Activated effector memory CD4-positive, alpha-beta T cell treated with Interleukin-2 at 50 U/mL for 16 hours (primary cell): ENCODE data around the gene C22orf15.

ENCODE experiments used
- DNase-seq: peaks from one replicate; pipeline ENCODE4 v3.0.0-alpha.2; 2020

The C22orf15 gene

DNA sequence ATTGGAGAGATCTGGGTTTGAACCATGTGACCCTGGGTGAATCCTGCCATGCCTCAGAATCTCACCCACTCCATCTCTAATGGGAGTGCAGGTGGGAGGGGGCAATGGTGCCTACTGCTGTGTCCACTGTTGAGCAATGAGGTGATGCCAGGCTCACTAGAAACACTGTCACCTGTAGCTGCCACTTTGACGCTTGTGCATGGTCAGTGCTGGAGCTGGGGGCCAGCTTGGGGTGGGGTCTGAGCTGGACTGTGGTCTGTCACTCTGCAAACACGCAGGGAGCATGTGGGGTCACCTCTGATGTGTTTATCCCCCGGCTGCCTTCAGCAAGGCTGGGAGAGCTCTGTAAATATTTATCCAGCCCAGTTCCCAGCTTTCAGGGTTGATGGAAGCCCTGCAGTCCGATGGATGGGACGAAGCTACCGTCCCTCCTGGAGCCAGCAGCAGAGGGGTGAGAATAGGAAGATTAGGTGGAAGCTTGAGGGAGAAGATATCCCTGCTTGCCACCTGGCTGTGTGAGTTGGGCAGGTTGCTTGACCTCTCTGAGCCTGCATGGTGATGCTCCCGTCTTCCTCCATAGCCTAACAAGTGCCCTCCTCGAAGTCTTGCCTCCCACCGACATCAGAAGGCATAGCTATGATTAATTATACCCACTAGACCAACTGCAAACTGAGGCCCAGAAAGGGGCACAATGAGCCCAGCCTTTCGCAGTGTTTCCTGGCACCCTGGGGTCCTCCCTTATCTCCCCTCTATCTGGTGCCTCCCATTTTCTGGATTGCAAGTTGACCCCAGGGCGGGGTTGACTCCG, 11.5 kb downstream of the C22orf15 start:
- DNase-seq = no peak

DNA sequence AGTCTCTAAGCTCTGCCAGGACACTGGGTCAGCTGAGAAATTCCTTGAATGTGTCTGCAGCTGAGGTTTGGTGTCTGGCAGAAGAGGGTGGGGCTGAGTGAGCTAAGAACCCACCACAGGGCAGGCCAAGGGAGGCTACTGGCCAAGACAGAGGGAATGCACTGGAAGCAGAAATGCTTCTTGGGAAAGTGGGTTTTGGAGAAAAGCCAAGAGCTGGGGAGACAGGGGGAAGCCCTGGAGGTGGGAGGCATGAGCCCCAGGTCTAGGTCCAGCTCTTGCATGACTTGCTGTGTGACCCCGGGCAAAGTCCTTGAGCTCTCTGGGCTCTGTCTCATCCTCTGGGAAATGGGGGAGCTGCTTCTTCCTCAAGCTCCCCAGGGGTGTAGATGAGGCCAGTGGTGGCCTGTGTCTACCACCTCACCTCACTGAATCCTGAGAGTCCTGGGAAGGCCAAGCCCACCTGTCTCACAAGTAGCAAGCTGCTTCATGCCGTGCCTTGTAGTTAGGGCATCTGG, 12.2 kb downstream of the C22orf15 start:
- DNase-seq = no peak

DNA sequence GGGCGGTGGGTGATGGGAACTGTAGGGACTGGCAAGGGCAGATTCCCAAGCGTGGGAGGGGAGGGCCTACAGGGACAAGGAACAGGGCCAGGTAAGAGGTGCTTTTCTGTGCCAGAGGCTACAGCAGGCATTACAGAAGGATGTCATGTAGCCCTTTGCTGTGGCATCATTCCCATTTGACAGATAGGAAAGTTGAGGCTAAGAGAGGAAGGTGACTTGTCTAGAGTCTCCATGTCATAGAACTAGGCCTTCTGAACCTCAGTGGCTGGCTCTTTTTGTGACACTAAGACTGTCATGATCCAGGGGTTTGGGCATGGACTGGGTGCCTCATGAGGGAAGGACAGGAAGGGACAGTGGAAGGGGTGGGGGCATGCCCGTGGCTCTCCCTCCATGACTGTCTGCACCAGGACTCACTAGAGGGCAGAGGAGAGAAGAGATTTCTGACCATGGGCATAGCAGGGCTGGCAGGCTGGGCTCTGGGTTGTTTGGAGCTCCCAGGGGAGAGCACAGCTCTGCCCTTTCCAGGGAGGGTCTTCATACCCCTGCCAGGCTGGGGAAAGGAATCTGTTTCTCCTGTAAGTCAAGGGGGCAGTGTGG, 13.1 kb downstream of the C22orf15 start:
- no peak for DNase-seq

DNA sequence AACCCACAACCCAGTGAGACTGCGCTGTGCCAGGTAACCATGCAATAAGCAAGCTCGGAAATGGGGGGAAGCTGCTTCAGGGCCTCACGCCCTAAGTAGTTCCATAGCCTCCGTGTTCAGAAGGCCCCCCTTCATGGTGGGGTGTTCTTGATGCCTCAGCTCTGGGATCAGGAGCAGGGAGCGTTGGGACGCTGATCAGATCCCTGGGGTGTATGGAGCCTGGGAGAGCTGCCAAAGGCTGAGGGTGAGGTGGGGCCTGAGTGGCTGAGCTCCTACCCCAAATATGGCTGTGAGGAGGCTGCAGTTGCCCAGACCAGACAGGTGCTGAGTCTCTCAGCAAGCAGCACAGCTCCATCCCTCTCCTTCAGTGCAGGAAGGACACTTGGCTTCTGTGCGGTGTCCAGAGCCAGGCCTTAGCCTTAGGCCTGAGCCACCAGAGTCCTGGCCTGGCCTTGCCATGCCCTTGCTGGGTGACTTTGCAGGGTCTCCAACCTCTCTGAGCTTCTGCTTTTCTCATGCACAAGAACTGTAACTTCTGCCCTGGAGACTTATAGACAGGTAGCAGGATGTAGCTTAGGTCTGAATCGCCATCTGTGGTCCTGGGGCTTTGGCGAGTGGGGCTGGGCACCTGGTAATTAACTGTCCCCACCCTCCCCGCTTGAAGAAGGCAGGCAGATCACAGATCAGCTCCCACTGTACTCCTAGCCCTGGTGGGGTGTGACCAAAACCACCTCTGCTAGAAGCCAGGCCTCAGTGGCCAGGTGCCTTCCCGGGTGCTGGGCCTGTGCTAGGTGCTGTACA, 15.2 kb downstream of the C22orf15 start:
- DNase-seq = no peak

DNA sequence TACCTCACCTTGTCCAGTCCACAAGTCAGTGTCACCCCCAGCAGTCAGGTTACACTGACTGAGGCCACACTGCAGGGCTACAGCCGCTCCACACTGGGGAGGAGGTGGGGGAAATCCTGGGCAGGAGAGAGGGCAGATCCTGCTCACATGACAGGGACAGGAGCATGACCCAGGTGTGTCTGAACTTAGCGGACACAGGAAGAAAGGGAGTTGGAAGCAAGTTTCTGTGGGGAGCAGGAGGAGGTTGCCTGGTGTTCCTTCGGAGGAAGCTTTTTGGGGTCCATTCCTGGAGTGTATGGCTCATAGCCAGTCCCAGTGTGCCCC, 15.7 kb downstream of the C22orf15 start:
- DNase-seq = no peak

DNA sequence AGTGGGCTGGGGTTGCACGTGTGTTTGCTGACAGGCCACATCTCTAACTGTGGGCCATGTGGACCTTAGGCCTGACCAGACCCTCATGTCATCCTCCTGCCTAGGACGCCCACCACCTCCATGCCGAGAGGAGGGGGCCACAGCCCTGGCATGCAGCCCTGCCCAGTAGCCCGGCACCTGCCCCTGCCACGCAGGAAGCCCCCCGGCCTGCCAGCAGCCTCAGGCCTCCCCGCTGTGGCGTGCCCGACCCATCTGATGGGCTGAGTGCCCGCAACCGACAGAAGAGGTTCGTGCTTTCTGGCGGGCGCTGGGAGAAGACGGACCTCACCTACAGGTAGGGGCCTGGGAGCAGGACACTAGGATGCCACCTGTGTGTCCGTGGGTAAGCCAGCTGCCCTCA, 16.3 kb downstream of the C22orf15 start:
- DNase-seq = no peak

DNA sequence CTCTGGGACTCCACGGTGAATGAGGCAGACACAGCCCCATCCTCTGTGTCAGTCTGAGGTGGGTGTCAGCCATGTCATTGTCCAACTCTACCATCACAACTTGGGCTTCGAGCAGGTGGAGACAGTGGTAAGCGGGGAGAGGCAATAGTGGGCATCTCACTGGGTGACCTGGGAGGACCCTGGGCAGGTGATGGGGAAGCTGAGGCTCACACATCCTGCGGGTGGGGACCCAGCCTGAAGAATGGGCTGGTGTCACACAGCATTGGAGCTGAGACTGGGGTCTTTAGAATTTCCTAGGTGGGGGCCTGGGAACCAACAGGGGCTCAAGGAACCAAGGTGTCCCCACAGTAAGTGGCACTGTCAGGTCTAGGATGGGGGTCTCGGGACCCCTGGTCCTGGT, 16.9 kb downstream of the C22orf15 start:
- DNase-seq = no peak

DNA sequence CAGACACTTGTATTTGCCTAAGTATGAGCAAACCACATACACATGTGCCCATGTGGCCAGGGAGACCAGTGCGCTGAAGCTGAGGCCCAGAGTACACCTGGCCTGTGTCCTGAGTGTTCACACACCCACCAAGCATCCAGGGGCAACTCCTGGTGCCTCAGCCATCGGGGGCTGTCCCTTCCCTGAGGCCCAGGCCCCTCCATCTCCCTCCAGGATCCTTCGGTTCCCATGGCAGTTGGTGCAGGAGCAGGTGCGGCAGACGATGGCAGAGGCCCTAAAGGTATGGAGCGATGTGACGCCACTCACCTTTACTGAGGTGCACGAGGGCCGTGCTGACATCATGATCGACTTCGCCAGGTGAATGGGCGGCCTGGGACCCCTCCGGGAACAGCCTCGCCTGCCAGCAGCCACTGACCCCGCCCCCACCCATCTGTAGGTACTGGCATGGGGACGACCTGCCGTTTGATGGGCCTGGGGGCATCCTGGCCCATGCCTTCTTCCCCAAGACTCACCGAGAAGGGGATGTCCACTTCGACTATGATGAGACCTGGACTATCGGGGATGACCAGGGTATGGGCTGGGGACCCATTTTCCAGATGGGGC, 17.5 kb downstream of the C22orf15 start:
- DNase-seq = no peak

DNA sequence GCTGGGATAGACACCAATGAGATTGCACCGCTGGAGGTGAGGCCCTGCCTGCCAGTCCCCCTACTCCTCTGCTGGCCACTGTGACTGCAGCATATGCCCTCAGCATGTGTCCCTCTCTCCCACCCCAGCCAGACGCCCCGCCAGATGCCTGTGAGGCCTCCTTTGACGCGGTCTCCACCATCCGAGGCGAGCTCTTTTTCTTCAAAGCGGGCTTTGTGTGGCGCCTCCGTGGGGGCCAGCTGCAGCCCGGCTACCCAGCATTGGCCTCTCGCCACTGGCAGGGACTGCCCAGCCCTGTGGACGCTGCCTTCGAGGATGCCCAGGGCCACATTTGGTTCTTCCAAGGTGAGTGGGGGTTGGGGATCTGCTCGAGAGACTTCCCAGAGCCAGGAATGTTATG, 18.3 kb downstream of the C22orf15 start:
- no peak for DNase-seq

DNA sequence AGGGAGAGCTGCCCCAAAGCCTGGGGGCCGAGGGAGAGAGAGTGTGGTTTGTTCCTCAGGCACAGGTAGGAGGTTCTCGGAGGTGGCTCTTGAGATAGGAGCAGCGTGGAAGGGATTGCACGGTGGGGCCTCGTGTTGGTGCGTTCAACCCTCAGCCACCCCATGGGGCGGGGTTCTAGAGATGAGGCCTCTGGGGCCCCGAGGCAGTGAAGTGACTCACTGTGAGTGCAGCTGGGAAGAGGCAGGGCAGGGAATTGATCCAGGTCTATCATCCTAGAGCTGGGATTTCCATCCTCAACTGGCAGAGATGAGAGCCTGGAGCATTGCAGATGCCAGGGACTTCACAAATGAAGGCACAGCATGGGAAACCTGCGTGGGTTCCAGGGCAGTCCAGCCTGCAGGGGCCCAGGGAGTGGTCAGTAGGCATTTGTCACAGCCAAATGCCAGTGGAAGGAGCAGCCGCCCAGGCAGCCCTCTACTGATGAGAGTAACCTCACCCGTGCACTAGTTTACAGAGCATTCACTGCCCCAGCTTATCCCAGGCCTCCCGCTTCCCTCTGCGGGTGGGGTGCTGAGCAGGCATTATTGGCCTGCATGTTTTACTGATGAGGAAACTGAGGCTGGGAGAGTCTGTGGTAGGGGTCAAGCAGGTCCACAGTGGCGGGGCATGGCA, 18.9 kb downstream of the C22orf15 start:
- no peak for DNase-seq

DNA sequence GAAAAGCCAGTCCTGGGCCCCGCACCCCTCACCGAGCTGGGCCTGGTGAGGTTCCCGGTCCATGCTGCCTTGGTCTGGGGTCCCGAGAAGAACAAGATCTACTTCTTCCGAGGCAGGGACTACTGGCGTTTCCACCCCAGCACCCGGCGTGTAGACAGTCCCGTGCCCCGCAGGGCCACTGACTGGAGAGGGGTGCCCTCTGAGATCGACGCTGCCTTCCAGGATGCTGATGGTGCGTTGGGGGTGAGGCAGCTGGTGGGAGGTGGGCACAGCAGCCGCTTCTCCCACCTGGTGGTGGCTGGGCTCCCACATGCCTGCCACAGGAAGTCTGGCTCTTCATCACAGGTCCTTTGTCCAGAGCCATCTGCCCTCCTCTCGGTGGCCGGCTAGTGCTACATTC, 19.5 kb downstream of the C22orf15 start:
- DNase-seq = no peak

DNA sequence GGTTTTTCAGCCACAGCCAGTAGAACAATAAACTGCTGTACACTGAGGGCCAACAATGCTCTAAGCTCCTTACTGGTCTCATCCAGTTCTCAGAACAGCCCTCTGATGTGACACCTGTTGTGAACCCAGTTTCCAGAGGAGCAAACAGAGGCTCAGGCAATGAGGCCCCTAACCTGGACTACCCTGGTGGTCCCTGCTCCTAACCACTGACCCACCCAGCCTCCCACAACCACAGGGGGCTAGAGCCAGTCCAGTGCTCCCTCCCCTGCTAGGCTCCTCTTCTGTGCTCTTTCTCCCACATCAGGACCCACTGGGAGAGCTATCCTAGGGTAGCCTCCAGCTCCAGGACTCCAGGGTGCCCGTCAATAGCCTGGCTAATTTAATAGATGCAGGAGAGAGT, 19.9 kb downstream of the C22orf15 start:
- DNase-seq = no peak

DNA sequence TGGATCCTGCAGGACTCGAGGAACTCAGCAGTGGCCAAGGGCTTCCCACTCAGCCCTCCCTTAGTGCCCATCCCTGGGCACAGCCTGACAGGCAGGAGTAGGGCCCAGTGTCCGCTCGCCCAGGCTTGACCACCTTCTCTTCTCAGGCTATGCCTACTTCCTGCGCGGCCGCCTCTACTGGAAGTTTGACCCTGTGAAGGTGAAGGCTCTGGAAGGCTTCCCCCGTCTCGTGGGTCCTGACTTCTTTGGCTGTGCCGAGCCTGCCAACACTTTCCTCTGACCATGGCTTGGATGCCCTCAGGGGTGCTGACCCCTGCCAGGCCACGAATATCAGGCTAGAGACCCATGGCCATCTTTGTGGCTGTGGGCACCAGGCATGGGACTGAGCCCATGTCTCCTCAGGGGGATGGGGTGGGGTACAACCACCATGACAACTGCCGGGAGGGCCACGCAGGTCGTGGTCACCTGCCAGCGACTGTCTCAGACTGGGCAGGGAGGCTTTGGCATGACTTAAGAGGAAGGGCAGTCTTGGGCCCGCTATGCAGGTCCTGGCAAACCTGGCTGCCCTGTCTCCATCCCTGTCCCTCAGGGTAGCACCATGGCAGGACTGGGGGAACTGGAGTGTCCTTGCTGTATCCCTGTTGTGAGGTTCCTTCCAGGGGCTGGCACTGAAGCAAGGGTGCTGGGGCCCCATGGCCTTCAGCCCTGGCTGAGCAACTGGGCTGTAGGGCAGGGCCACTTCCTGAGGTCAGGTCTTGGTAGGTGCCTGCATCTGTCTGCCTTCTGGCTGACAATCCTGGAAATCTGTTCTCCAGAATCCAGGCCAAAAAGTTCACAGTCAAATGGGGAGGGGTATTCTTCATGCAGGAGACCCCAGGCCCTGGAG, 20.7 kb downstream of the C22orf15 start:
- no peak for DNase-seq

DNA sequence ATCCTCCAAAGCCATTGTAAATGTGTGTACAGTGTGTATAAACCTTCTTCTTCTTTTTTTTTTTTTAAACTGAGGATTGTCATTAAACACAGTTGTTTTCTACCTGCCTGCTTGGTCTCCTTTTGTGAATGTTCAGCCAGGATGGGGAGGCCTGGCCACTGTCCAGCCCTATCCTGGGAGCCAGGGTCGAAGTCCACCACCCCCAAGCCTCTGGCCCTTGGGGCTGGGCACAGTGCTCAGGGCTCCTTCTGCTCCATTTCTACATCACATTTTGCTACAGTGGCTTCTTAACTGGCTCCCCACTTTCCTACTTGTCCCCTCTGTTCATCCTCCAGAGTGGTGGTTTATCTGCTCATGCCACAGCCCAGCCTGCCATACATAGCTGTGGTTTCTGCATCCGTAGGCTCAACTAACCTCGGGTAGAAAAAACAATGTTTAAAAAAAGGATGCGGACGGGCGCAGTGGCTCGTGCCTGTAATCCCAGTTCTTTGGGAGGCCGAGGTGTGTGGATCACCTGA, 21.5 kb downstream of the C22orf15 start:
- no peak for DNase-seq

DNA sequence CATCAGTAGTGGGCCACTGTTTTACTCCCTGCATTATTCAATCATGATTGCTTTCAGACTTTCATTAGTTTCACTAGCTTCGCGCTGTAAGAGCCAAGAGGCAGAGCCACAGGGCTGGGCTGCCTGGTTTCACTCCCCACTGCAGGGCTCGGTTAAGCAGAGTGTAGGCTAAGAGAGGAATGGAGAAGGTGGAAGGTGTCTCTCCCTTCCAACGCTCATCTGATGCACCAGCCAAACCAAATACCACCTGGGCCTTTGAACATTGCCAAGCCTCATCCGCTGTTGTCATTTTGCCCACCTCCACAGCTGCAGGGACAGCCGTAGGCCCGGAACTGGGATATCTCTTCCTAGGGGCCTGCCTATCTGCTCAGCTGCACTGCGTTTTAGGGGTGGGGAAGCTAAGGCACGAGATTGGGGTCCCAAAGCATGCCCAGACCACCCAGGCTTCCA, 23.5 kb downstream of the C22orf15 start:
- no peak for DNase-seq

DNA sequence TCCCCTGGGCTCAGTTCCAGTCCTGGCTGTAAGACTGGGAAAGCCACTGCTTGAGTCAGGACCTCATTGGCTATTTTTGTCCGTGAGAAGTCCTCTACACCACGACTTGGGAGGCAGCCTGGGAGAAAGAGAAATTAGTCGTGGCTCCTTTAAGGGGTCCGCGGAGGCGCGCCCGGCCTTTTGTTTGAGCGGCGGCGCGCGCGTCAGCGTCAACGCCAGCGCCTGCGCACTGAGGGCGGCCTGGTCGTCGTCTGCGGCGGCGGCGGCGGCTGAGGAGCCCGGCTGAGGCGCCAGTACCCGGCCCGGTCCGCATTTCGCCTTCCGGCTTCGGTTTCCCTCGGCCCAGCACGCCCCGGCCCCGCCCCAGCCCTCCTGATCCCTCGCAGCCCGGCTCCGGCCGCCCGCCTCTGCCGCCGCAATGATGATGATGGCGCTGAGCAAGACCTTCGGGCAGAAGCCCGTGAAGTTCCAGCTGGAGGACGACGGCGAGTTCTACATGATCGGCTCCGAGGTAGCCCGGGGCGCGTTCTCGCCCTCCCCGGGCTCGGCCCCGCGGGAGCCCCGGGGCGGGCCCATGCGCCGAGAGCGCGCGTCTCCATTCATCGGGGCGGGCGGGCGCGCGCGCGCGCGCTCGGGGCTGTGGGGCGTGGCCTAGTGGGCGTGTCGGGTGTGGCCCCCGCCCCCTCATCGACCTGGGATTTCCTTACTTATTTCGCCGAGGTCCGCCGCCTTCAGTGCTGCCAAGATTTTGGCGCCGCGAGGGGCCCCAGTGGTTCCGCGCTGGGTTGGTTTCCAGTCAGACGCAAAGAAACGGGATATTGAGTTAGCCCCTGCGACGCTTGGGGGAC, 24.2 kb downstream of the C22orf15 start, which contains the start of gene SMARCB1:
Gene SMARCB1, plus strand, starts transcription at position 215 of the 848 bp plus-strand sequence. Its CDS starts 204 bp downstream, at position 419.
- DNase-seq = peak; percentile 86

DNA sequence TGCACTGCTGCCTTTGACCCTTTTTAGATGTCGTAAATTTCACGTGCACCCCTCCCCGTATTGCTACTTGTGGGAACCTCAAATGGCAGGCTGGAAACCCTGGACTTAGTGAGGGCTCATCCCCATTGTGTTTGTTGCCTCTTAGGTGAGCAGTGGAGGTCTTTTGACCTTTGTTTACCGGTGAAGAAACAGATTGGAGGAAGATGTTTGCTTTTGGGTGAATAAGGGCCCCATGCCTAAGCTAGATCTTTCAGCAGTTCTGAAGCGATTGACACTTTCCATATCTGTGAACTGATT, 24.8 kb downstream of the C22orf15 start:
- DNase-seq = no peak

DNA sequence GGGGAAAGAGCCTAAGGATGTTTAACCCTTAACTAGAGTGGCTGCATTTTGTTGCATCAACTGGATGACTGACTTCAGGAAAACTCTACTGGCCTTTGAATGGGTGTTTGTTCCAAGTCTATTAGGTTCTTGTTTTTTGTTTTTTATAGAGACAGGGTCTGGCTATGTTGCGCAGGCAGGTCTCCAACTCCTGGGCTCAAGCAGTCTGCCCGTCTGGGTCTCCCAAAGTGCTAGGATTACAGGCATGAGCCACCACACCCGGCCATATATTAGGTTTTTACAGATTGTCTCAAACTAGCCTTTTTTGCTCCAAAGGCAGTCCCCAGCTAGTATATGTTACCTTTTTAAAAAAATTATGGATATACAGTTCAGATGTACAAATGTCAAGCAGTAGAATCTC, 25.1 kb downstream of the C22orf15 start:
- DNase-seq = no peak

DNA sequence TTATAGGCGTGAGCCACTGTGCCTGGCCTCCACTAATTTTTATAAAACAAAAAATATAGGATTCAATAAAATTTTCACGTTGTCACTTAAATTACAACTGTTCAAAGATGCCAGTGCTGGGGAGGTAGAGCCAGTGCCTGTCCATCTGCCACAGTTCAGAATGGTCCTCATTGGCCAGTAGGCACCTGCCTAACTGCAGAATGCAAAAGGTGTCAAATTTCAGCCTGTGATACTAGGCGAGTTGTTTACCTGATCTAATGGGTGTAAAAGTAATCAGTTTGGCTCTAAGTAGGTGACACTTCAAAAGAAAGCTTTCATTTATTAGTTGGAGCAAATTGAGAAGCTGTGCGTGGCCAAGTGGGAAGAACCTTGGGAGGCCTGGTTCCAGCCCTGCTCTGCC, 26.3 kb downstream of the C22orf15 start:
- DNase-seq = no peak

DNA sequence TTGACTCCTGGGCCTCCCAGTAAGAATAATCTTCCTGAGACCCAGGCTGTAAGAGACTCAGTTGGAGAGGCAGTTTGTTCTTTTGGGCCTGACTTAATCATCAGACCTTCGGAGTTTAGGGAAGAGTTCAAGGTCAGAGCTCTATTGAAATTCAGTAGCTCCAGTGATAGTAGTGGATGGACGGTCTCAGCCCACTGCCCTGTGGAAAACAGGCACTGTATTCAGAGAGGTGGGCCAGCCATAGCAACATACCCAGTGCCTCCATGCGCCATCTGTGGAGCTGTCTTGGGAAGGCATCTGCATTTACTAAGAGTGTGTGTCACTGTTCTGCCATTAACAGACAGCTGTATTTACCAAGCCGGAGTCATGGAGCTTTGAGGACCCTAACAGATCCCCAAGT, 26.8 kb downstream of the C22orf15 start:
- no peak for DNase-seq
